GM19324 (cell line): ENCODE results near the gene HP.
"Not testable (repeated sequence)": the region's sequence is repeated elsewhere in the genome, so short reads cannot be mapped to it uniquely, and the experiment has no call there.

Experiments used
- ATAC-seq: cut with Tn5 transposase; IDR thresholded peaks from one replicate; pipeline ENCODE4 v1.9.1; 2021; ENCODE audit warnings: mild to moderate bottlenecking, moderate library complexity; ENCODE audit not compliant: unreplicated experiment, low FRiP score

The HP gene, protein sequence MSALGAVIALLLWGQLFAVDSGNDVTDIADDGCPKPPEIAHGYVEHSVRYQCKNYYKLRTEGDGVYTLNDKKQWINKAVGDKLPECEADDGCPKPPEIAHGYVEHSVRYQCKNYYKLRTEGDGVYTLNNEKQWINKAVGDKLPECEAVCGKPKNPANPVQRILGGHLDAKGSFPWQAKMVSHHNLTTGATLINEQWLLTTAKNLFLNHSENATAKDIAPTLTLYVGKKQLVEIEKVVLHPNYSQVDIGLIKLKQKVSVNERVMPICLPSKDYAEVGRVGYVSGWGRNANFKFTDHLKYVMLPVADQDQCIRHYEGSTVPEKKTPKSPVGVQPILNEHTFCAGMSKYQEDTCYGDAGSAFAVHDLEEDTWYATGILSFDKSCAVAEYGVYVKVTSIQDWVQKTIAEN

DNA sequence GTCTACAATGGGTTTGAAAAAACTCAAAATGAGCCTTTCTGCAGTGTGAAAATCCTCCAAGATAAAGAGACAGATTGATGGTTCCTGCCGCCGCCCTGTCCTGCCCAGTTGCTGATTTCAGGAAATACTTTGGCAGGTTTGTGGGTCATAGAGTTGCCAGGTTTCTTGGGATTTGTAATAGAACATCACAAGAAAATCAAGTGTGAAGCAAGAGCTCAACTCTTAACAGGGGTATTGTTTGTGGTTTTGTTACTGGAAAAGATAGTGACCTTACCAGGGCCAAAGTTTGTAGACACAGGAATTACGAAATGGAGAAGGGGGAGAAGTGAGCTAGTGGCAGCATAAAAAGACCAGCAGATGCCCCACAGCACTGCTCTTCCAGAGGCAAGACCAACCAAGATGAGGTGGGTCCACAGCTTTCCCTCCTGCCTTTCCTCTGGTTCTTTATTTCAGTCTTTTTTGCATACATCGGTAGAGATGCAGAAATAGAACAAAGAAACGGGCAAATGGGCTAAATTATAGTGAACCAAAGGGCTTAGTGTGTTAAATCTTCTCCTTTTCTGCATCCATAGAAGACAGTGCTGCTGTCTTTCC lies at the start of gene HP:
Gene HP, plus strand, starts transcription at position 252 of the 594 bp plus-strand sequence. Its CDS starts 148 bp downstream, at position 400.
- ATAC-seq = not testable (repeated sequence)

DNA sequence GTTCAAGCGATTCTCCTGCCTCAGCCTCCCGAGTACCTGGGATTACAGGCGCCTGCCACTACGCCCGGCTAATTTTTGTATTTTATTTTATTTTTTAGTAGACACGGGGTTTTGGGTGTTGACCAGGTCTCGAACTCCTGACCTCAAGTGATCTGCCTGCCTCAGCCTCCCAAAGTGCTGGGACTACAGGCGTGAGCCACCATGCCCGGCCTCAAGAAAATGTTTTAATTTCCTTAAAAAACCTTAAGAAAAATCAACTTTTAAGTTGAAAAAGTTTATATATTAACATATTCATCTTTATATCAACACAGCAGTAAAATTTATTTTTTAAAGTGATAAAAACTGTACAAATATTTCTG lies 46.3 kb upstream of the HP start:
- ATAC-seq = not testable (repeated sequence)

- peak; percentile 99 for ATAC-seq
Measured at GRCh38 chr16:72008424-72009216, 45.7 kb upstream of the HP start, which contains the start of gene DHODH. Gene DHODH (plus strand): TSS chr16:72008744. CDS start chr16:72008765, 21 bp downstream.

DNA sequence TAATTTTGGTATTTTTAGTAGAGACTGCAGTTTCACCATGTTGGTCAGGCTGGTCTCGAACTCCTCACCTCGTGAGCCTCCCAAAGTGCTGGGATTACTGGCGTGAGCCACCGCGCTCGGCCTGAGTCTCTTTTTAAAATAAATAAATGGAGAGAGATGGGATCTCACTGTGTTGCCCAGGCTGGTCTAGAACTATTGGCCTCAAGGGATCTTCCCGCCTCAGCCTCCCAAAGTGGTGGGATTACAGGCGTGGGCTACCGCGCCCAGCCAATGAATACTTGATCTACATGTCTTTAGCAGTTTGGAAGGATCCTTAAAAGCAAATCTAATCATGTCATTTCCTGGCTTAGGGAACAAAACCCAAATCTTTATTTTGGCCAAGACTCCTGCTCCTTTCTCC lies 44.5 kb upstream of the HP start:
- ATAC-seq = no peak

GRCh38 chr16:72012607-72013006 lies 41.7 kb upstream of the HP start:
- ATAC-seq = no peak

- ATAC-seq = no peak
Measured at GRCh38 chr16:72013389-72013788, 40.9 kb upstream of the HP start.

DNA sequence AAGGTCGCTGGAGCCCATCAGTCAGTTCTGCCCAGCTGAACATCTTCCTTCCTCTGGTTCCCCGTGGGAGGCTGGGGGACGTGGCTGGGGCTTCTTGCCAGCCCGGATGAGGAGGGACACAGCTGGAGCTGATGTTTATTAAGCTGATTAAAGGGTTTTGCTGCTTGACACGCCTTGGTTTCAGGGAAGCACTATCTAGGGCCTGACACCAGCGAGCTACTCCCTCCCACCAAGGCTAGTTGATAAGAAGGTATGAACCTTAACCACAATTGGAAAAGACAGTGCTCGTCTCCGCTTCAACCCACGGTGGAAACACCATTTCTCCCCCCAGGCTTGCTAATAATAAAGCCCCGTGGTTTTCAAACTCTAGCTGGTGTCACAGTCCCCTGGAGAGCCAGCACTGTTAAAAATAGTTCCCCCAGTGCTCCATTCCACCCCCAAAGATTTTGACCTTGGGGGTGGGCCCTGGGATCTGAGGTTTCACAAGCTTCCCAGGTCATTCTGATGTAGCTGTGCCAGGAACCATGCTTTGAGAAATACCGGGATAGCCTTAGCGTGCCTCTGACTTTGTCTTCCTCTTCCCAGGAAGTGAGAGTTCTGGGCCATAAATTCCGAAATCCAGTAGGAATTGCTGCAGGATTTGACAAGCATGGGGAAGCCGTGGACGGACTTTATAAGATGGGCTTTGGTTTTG lies 40.3 kb upstream of the HP start:
- ATAC-seq = no peak

GRCh38 chr16:72014675-72015074 lies 39.6 kb upstream of the HP start:
- ATAC-seq = no peak

DNA sequence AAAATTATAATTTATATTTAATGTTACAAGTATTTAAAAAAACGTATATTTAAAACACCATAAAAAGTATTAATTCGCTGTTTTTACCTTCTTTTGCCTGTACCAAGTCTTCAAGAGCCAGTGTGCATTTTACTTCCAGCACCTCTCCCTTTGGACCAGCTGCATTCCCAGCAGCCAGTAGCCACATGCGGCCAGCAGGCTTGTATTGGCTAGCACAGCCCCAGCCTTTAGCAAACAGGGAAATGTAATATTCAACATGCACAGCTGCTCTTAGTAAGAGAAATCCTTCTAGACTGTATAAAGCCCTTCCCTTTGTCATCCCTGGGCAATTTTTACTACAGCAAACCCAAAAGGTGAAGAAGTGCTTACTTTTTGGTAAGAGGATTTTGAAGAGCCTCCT lies 39.2 kb upstream of the HP start:
- no peak for ATAC-seq

DNA sequence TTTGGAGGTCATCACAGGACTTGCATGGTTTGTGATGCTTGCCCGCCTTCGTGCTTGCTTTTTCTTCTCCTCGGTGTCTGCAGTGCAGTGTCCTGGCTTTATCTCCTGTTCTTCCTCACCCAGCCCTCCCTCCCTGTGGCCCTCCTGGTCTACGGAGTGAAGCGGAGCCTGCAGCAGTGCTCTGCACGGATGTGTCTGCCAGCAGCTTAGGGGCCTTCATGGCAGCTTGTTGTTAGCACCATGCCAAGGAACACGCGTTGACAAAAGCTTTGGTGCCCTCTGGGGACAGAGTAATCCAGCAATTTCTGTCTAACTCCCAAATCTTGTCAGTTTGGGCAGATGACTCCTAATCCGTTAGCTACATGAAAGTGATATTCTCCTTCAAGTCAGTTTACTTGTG lies 35.8 kb upstream of the HP start:
- no peak for ATAC-seq

- no peak for ATAC-seq
Measured at GRCh38 chr16:72021043-72021442, 33.3 kb upstream of the HP start.

- no peak for ATAC-seq
Measured at GRCh38 chr16:72022127-72022526, 32.2 kb upstream of the HP start.

DNA sequence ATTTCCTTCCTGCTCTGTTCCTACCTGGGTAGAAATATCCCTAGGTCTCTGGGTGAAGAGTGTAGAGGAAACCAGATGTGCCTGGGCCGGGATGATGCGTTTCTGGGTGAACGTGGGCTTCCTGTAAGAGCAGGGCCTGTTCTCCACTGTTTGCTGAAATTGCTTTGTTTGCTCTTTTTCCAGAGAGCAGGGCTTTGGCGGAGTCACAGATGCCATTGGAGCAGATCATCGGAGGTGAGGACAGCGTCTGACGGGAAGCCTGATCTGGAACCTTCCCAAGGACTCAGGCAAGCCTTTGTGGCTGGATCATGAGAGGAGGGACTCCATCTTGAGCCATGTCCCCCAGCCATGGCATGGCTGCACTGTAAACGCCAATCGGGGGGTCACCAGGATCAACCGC lies 30.3 kb upstream of the HP start:
- ATAC-seq = no peak

DNA sequence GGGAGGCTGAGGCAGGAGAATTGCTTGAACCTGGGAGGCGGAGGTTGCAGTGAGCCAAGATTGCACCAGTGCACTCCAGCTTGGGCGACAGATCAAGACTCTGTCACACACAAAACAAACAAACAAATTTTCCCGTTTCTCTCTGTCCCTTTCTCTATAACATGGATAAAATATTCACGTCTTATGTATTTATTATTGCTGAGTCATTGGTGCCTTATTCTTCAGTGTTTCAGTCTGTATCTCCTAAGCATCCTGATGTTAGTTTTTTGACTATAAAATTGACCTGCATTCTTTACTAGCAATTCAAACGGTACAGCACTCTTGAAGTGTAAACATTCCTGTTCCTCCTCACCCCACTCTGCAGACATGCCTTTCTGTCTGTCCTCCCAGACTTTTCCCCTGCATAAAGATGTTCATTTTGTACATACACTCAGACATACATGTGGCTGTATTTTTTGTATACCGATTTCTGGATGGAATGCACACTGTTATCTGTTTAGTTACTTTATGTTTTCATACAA lies 29.4 kb upstream of the HP start:
- ATAC-seq = no peak

DNA sequence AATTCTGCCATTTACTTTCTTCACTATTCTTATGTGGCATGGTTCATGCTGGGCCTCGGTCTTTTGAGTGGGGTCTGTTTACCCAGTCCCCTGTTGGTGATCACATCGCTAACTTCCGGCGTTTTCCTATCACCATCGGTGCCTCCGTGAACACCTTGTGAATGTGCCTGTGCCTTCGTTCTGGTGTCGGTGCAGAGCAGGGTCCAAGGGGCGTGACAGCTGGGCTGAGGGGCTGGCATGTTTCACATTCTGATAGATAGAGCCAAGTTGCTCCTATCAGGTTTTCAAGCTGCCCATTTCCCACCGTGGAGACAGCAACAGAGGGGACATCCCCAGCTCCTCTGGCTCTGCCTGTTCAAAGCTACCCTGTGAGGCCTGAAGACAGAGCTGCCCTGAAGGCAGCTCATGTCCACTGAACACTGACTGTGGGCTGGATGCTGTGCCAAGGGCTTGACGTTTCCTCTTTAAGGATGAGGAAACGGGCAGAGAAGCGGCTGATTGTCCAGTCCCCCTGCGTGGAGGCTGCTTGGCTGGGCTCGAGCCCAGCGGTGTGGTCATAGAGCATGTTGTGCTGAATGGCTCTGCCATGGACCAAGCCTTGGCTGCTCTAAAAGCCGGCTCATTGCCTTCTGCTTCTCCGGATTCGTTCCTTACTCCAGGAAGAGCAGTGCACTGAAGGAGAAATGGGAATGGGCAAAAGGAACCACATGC lies 28.7 kb upstream of the HP start:
- no peak for ATAC-seq

GRCh38 chr16:72027669-72028378 lies 26.5 kb upstream of the HP start:
- ATAC-seq = no peak

DNA sequence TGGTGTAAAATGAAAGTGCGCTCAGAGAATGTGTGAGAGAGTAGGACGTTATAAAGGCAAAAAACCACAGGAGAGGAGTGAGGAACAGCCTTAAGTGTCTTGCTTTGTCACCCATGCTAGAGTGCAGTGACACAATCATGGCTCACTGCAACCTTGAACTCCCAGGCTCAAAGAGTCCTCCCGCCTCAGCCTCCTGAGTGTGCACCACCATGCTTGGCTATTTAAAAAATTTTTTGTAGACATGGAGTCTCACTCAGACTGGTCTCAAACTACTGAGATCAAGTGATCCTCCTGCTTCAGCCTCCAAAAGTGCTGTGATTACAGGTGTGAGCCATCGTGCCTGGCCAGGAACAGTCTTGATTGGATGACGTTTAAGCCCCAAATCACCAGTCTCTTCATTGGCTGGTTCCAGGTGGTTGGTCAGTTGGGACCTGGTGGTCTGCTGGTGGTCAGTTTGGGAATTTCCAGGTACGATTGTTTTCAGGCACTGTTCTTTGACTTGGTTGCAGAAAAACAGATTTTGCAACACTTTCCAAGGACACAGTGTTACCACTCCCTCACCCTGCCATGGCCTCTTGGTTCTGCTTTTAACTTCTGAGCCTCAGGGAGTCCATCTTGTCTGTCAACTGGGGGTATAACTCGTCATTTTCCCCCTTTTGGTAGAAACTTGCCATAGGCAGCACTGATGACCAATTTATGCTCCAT lies 24.6 kb upstream of the HP start:
- no peak for ATAC-seq

DNA sequence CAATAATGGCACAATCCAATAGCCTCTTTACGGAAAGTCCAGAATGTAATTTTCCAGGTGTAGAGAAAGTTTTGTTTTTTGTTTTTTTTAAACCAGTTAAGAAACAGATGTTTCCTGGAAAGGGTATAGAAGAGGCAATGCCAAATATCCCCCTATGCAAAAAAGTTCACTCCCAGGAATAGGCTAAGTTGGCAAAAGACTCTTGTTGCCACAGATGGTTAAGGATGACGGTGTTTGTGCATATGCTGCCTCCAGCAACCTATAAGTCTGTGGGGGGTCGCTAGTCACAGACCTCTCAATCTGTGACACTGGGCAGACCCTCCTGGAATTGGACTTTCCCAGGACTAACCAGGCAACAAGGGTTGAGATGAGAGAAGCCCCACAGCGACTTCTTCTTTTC lies 20.9 kb upstream of the HP start:
- ATAC-seq = no peak

- ATAC-seq = no peak
Measured at GRCh38 chr16:72036098-72036497, 18.2 kb upstream of the HP start.
